NB4 (cell line): Measurements from ENCODE around the gene TRDMT1.

ENCODE experiments used
- DNase-seq: peaks from one replicate; pipeline ENCODE4 v3.0.0; 2010; ENCODE audit warnings: low read depth
- H3K4me3 ChIP-seq: one replicate; pipeline ENCODE4 v1.5.1; 2011; ENCODE audit warnings: mild to moderate bottlenecking, low read depth, low read length, moderate library complexity
- CTCF ChIP-seq: IDR thresholded peaks from one replicate; pipeline ENCODE4 v1.5.1; 2012; ENCODE audit warnings: low read depth, low read length
- MAX ChIP-seq: IDR thresholded peaks from 2 replicates; pipeline ENCODE4 v1.6.1; 2011; ENCODE audit warnings: low read depth, low read length
- MYC ChIP-seq: IDR thresholded peaks from 2 replicates; pipeline ENCODE4 v1.6.1; 2011; ENCODE audit warnings: low read depth, low read length
- POLR2A ChIP-seq: IDR thresholded peaks from 2 replicates; pipeline ENCODE4 v1.6.1; 2011; ENCODE audit warnings: mild to moderate bottlenecking; ENCODE audit not compliant: insufficient read length; ENCODE audit errors: extremely low read depth

Gene TRDMT1

GRCh38 chr10:17141504-17142229 lies 59.8 kb downstream of the TRDMT1 start:
- no peak for DNase-seq
- no peak overlapping the region for H3K4me3 ChIP-seq
- no peak for TF ChIP-seq POLR2A
- no peak for TF ChIP-seq MYC
- TF ChIP-seq MAX = no peak
- TF ChIP-seq CTCF = no peak

GRCh38 chr10:17140386-17140761 lies 61.1 kb downstream of the TRDMT1 start:
- no peak for DNase-seq
- no peak for TF ChIP-seq MAX
- no peak for TF ChIP-seq CTCF
- TF ChIP-seq MYC = no peak
- no peak for TF ChIP-seq POLR2A
- no peak overlapping the region for H3K4me3 ChIP-seq

- no peak overlapping the region for H3K4me3 ChIP-seq
- no peak for TF ChIP-seq POLR2A
- TF ChIP-seq CTCF = no peak
- no peak for TF ChIP-seq MAX
- TF ChIP-seq MYC = no peak
- no peak for DNase-seq
These were observed 62.9 kb downstream of the TRDMT1 start for GRCh38 chr10:17138460-17139042.

GRCh38 chr10:17134737-17135260 lies 66.7 kb downstream of the TRDMT1 start:
- TF ChIP-seq CTCF (no peak), MYC (no peak), MAX (no peak), POLR2A (no peak)
- no peak for DNase-seq
- H3K4me3 ChIP-seq = no peak overlapping the region

GRCh38 chr10:17134282-17134681 lies 67.2 kb downstream of the TRDMT1 start:
- DNase-seq = no peak
- TF ChIP-seq MYC (no peak), POLR2A (no peak), MAX (no peak), CTCF (no peak)
- H3K4me3 ChIP-seq = no peak overlapping the region
